ENCODE results near the gene SUN1. TPM values are rescaled to one million over a fixed set of nuclear protein-coding genes. Genes with fewer than 3 reads are reported as not detected.

The SUN1 gene
- total and polyA plus RNA-seq, 2 donors (not counting 1 experiment from before 2014, with no cell fraction given), result 198 to 254 TPM

- peak overlapping the region; percentile 91 for H3K4me2 ChIP-seq (replicated peaks; ENCODE audit: low read depth, low read length, poor library complexity, severe bottlenecking)
- H3K27ac ChIP-seq (ENCODE audit: low read length in 2 of 2), result no peak overlapping the region
- TF ChIP-seq CTCF (IDR thresholded peaks at IDR 0.05) (peak; percentile 56), EZH2 (IDR thresholded peaks at IDR 0.05; ENCODE audit: borderline replicate concordance, insufficient read depth, low read depth, low read length, poor library complexity, severe bottlenecking) (no peak)
- peak overlapping the region; percentile 90 for H3K4me3 Mint-ChIP-seq
- H3K27me3 Mint-ChIP-seq, result no peaks in the 10 kb centered on the region
- H3K79me2 ChIP-seq (ENCODE audit: control insufficient read depth, insufficient read depth, low read length), result peaks cover 64% of the 10 kb centered on the region
- no peak overlapping the region for H3K27ac Mint-ChIP-seq
- H3K9me3 Mint-ChIP-seq (ENCODE audit: insufficient read depth), result no peaks in the 10 kb centered on the region
- peaks cover 58% of the 10 kb centered on the region for H4K20me1 ChIP-seq (ENCODE audit: control insufficient read depth, insufficient read depth, low read length, poor library complexity, severe bottlenecking)
- no peak overlapping the region for H2AFZ ChIP-seq (ENCODE audit: insufficient read depth, low read depth, low read length, poor library complexity, severe bottlenecking)
- WGBS (ENCODE audit: insufficient coverage), result 91% methylated on average over 5 of the region's 8 CpGs
- peaks cover 24 to 29% of the 10 kb centered on the region in 2 donors for H3K4me1 ChIP-seq (ENCODE audit: control insufficient read depth in 2 of 2, insufficient read depth in 2 of 2, low read length in 2 of 2)
- intact Hi-C loops (cut with micrococcal nuclease), result loop anchor here (10.0 kb wide), 1 partner anchor 93 kb away; the partner anchor contains the start of genes DNAAF5 and PRKAR1B
- peak; percentile 34 for DNase-seq
- H3K9ac ChIP-seq (ENCODE audit: low read length), result no peak overlapping the region
- H3K27me3 ChIP-seq (replicated peaks in 1 of 4; ENCODE audit: control extremely low read depth in 1 of 4, control insufficient read depth in 3 of 4, insufficient read depth in 4 of 4, low read length in 3 of 4), result no peaks in the 10 kb centered on the region
- peaks cover 59% of the 10 kb centered on the region for H3K4me1 Mint-ChIP-seq
- ChIA-PET CTCF (interaction anchor here (0.7 to 1.5 kb wide), 6 partner anchors 9 to 1712 kb away, joined by 3 to 4 read pairs (median 4); no protein-coding TSS in a partner anchor), POLR2A (no interaction called here)
- no peak overlapping the region for H3K4me3 ChIP-seq (ENCODE audit: control extremely low read depth in 1 of 5, extremely low read depth in 1 of 5, insufficient read depth in 1 of 5, low read depth in 2 of 5, low read length in 4 of 5)
- ATAC-seq (ENCODE audit: low read depth), result no peak
- H3K36me3 ChIP-seq (replicated peaks in 1 of 2; ENCODE audit: control extremely low read depth in 1 of 2, control insufficient read depth in 1 of 2, extremely low read depth in 1 of 2, insufficient read depth in 2 of 2, low read length in 1 of 2), result peaks cover 0 to 7% of the 10 kb centered on the region in 2 experiments
- no peaks in the 10 kb centered on the region for H3K9me3 ChIP-seq (ENCODE audit: control extremely low read depth in 1 of 3, control insufficient read depth in 2 of 3, insufficient read depth in 1 of 3, low read length in 2 of 3)
These were observed 14.1 kb upstream of the SUN1 start for GRCh38 chr7:818031-818699.

GRCh38 chr7:820341-820740, 11.9 kb upstream of the SUN1 start:
- Histone ChIP-seq H3K36me3 (replicated peaks in 1 of 2; ENCODE audit: control extremely low read depth in 1 of 2, control insufficient read depth in 1 of 2, extremely low read depth in 1 of 2, insufficient read depth in 2 of 2, low read length in 1 of 2) (peaks cover 0 to 9% of the 10 kb centered on the region in 2 experiments), H3K4me2 (replicated peaks; ENCODE audit: low read depth, low read length, poor library complexity, severe bottlenecking) (no peak overlapping the region), H3K9me3 (ENCODE audit: control extremely low read depth in 1 of 3, control insufficient read depth in 2 of 3, insufficient read depth in 1 of 3, low read length in 2 of 3) (no peaks in the 10 kb centered on the region), H3K4me3 (ENCODE audit: control extremely low read depth in 1 of 5, extremely low read depth in 1 of 5, insufficient read depth in 1 of 5, low read depth in 2 of 5, low read length in 4 of 5) (no peak overlapping the region), H3K27me3 (replicated peaks in 1 of 4; ENCODE audit: control extremely low read depth in 1 of 4, control insufficient read depth in 3 of 4, insufficient read depth in 4 of 4, low read length in 3 of 4) (no peaks in the 10 kb centered on the region), H3K4me1 (ENCODE audit: control insufficient read depth in 2 of 2, insufficient read depth in 2 of 2, low read length in 2 of 2) (peaks cover 17 to 18% of the 10 kb centered on the region in 2 donors), H4K20me1 (ENCODE audit: control insufficient read depth, insufficient read depth, low read length, poor library complexity, severe bottlenecking) (peaks cover 79% of the 10 kb centered on the region), H3K79me2 (ENCODE audit: control insufficient read depth, insufficient read depth, low read length) (peaks cover 84% of the 10 kb centered on the region), H3K27ac (ENCODE audit: low read length in 2 of 2) (no peak overlapping the region), H2AFZ (ENCODE audit: insufficient read depth, low read depth, low read length, poor library complexity, severe bottlenecking) (no peak overlapping the region), H3K9ac (ENCODE audit: low read length) (no peak overlapping the region)
- ATAC-seq (ENCODE audit: low read depth) (no peak), DNase-seq (no peak)
- Mint-ChIP-seq H3K27me3 (no peaks in the 10 kb centered on the region), H3K4me3 (peak overlapping the region; percentile 43), H3K4me1 (peaks cover 59% of the 10 kb centered on the region), H3K27ac (peak overlapping the region; percentile 16), H3K9me3 (ENCODE audit: insufficient read depth) (no peaks in the 10 kb centered on the region)
- no CpG with 5 or more reads among the region's 1 CpG for WGBS (ENCODE audit: insufficient coverage)
- intact Hi-C loops (cut with micrococcal nuclease), result no loop called here
- TF ChIP-seq CTCF (IDR thresholded peaks at IDR 0.05) (no peak), EZH2 (IDR thresholded peaks at IDR 0.05; ENCODE audit: borderline replicate concordance, insufficient read depth, low read depth, low read length, poor library complexity, severe bottlenecking) (no peak)
- ChIA-PET POLR2A (no interaction called here), CTCF (no interaction called here)
